ENCODE data around the gene XYLT1. TPM values are rescaled to one million over a fixed set of nuclear protein-coding genes. Genes with fewer than 3 reads are reported as not detected.

The XYLT1 gene
- total and polyA plus RNA-seq, 10 of the 15 experiments (the other 5 are each of a cell fraction or from before 2014, with no cell fraction given): 0.88 to 14.8 (median 5.8) TPM

- Histone ChIP-seq H2AFZ (ENCODE audit: control insufficient read depth, low read depth, low read length) (no peak overlapping the region), H3K9ac (ENCODE audit: control insufficient read depth, insufficient read depth, low read length) (no peak overlapping the region), H4K20me1 (ENCODE audit: control insufficient read depth, insufficient read depth) (no peaks in the 10 kb centered on the region), H3K79me2 (ENCODE audit: control insufficient read depth, insufficient read depth, low read length) (no peaks in the 10 kb centered on the region), H3K27ac (ENCODE audit: control insufficient read depth, insufficient read depth) (no peak overlapping the region), H3K4me2 (ENCODE audit: control insufficient read depth, insufficient read depth) (no peak overlapping the region), H3K4me1 (ENCODE audit: control insufficient read depth, insufficient read depth, low read length) (no peaks in the 10 kb centered on the region), H3K9me3 (replicated peaks; ENCODE audit: control insufficient read depth, insufficient read depth, low read length) (no peaks in the 10 kb centered on the region), H3K4me3 (no peak overlapping the region), H3K27me3 (replicated peaks in 1 of 2; ENCODE audit: control insufficient read depth in 2 of 2, insufficient read depth in 2 of 2, low read length in 1 of 2) (no peaks in the 10 kb centered on the region), H3K36me3 (ENCODE audit: control insufficient read depth in 2 of 2, insufficient read depth in 2 of 2, low read length in 1 of 2) (no peaks in the 10 kb centered on the region)
- BruUV-seq (replicated peaks): no TSS peak
- intact Hi-C loops (cut with micrococcal nuclease; ENCODE audit: unreplicated experiment): no loop called here
- SMC1A ChIA-PET (ENCODE audit: uncharacterized antibody, unreplicated experiment): no interaction called here
- CTCF ChIA-PET: no interaction called here
- peak; percentile 52 for TF ChIP-seq MTA2 (IDR thresholded peaks at IDR 0.05; ENCODE audit: low read depth)
- no peak for TF ChIP-seq LARP7 (IDR thresholded peaks at IDR 0.05)
- TF ChIP-seq BCLAF1 (IDR thresholded peaks at IDR 0.05): no peak
- peak; percentile 68 for TF ChIP-seq RUNX3 (IDR thresholded peaks at IDR 0.05; ENCODE audit: low read length)
- TF ChIP-seq IKZF2 (IDR thresholded peaks at IDR 0.05): peak; percentile 32 to 35; a peak in 2 of 4 replicates
- TF ChIP-seq NR2F1 (conservative IDR thresholded peaks at IDR 0.05): 0 out of 2 replicates have a peak, but pooled peaks have one; percentile 31
- TF ChIP-seq IKZF1 (conservative IDR thresholded peaks at IDR 0.05): 0 out of 2 replicates have a peak, but pooled peaks have one; percentile 34
- no peak for FAIRE-seq
- RAD21 ChIA-PET (ENCODE audit: unreplicated experiment): interaction anchor here (1.0 kb wide), 1 partner anchor 28 kb away, joined by 3 read pairs; no protein-coding TSS in a partner anchor
- POLR2A ChIA-PET: interaction anchor here (0.5 kb wide), 1 partner anchor 10 kb away, joined by 4 read pairs; no protein-coding TSS in a partner anchor
- ATAC-seq: no peak
- no peak for DNase-seq (ENCODE audit: low read depth, low spot score)
- WGBS (ENCODE audit: insufficient coverage, insufficient replicate concordance, low lambda C conversion rate, missing lambda C conversion rate): 40% methylated on average over 5 of the region's 5 CpGs
- in situ Hi-C loops (cut with MboI): no loop called here
These were observed 77.7 kb downstream of the XYLT1 start for GRCh38 chr16:17392857-17393692.

All from GM12878 (cell line).